Osteocyte (in vitro differentiated cells): Measurements from ENCODE around the gene DMRT3. TPM values are rescaled to one million over a fixed set of nuclear protein-coding genes. Genes with fewer than 3 reads are reported as not detected.
A peak's percentile ranks its signal among the peaks of the same experiment; 100 is the strongest.
"Not testable (repeated sequence)": the region's sequence is repeated elsewhere in the genome, so short reads cannot be mapped to it uniquely, and the experiment has no call there.

Source experiments
- DNase-seq: peaks from one replicate; pipeline ENCODE4 v3.0.0; 2021; ENCODE audit warnings: mixed read lengths; ENCODE audit not compliant: unreplicated experiment; ENCODE audit errors: extremely low spot score
- H3K27ac Mint-ChIP-seq: one replicate; pipeline ENCODE4 v1.8.0; 2021; ENCODE audit warnings: mild to moderate bottlenecking, mixed read lengths; ENCODE audit not compliant: unreplicated experiment
- H3K27me3 Mint-ChIP-seq: one replicate; pipeline ENCODE4 v1.8.0; 2021; ENCODE audit warnings: mixed read lengths; ENCODE audit not compliant: unreplicated experiment
- H3K36me3 Mint-ChIP-seq: one replicate; pipeline ENCODE4 v1.8.0; 2021; ENCODE audit warnings: mixed read lengths; ENCODE audit not compliant: unreplicated experiment
- H3K4me1 Mint-ChIP-seq: one replicate; pipeline ENCODE4 v1.8.0; 2021; ENCODE audit warnings: mixed read lengths; ENCODE audit not compliant: unreplicated experiment
- H3K4me3 Mint-ChIP-seq: one replicate; pipeline ENCODE4 v1.8.0; 2021; ENCODE audit warnings: mild to moderate bottlenecking, moderate library complexity, mixed read lengths; ENCODE audit not compliant: unreplicated experiment
- H3K9me3 Mint-ChIP-seq: one replicate; pipeline ENCODE4 v1.8.0; 2021; ENCODE audit warnings: mixed read lengths; ENCODE audit not compliant: unreplicated experiment
- CTCF ChIP-seq: fragments of 200-600 bp; sonication (generic); IDR thresholded peaks from 2 replicates; pipeline ENCODE4 v1.5.0; 2021; ENCODE audit warnings: antibody characterized with exemption, mild to moderate bottlenecking, moderate library complexity
- total RNA-seq: library from RNA; stranded (reverse); gene quantifications from 2 replicates; pipeline ENCODE4 v1.2.1, GENCODE V29; 2021

The DMRT3 gene
- total RNA-seq, 1 donor from 2014 or later, result not detected

GRCh38 chr9:994005-994404 is 17.6 kb downstream of the DMRT3 start:
- Mint-ChIP-seq H3K27me3 (no peaks in the 10 kb centered on the region), H3K4me3 (no peak overlapping the region), H3K36me3 (no peaks in the 10 kb centered on the region), H3K9me3 (no peaks in the 10 kb centered on the region), H3K27ac (no peak overlapping the region), H3K4me1 (no peaks in the 10 kb centered on the region)
- peak; percentile 7 for DNase-seq
- no peak for TF ChIP-seq CTCF

GRCh38 chr9:995192-995591 is 18.7 kb downstream of the DMRT3 start:
- Mint-ChIP-seq H3K4me3 (no peak overlapping the region), H3K4me1 (no peaks in the 10 kb centered on the region), H3K9me3 (no peaks in the 10 kb centered on the region), H3K27ac (no peak overlapping the region), H3K36me3 (no peaks in the 10 kb centered on the region), H3K27me3 (no peaks in the 10 kb centered on the region)
- DNase-seq, result no peak
- TF ChIP-seq CTCF, result no peak

GRCh38 chr9:995781-996180 is 19.3 kb downstream of the DMRT3 start:
- Mint-ChIP-seq H3K4me3 (no peak overlapping the region), H3K4me1 (no peaks in the 10 kb centered on the region), H3K27ac (no peak overlapping the region), H3K27me3 (no peaks in the 10 kb centered on the region), H3K9me3 (no peaks in the 10 kb centered on the region), H3K36me3 (no peaks in the 10 kb centered on the region)
- no peak for DNase-seq
- no peak for TF ChIP-seq CTCF

- not testable (repeated sequence) for H3K27me3 Mint-ChIP-seq, H3K4me3 Mint-ChIP-seq, H3K4me1 Mint-ChIP-seq, H3K9me3 Mint-ChIP-seq, H3K36me3 Mint-ChIP-seq, DNase-seq, H3K27ac Mint-ChIP-seq
- peak; percentile 37 for TF ChIP-seq CTCF
Observed at GRCh38 chr9:998299-999110, 22.1 kb downstream of the DMRT3 start.

- TF ChIP-seq CTCF, result no peak
- Mint-ChIP-seq H3K9me3 (no peaks in the 10 kb centered on the region), H3K4me3 (no peak overlapping the region), H3K36me3 (no peaks in the 10 kb centered on the region), H3K27ac (no peak overlapping the region), H3K27me3 (no peaks in the 10 kb centered on the region), H3K4me1 (no peaks in the 10 kb centered on the region)
- DNase-seq, result no peak
Observed at GRCh38 chr9:1001838-1002237, 25.4 kb downstream of the DMRT3 start.
